ENCODE measurements around the gene GNAL.

Gene GNAL

DNA sequence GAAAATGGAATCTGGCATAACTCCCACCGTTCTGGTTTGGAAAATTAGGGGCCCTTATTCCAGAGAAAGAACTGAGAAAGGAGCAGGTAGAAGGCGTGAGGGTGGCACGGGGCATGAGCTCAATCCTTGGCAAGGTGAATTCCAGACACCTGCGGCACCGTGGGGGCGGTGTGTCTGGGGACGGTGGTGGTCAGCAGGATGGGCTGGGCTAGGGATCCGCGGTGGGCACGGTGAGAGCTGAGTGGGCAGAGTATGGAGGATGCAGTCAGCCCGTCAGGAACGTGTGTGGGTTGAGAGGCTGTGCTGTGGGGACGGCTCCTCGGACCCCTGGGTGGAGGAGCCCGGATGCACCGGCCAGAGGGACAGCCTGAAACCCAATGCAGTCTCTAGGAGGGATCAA is 61.1 kb downstream of the GNAL start:
- no peak overlapping the region for H3K4me3 ChIP-seq (ENCODE audit: low read depth, low read length)
- TF ChIP-seq CTCF (IDR thresholded peaks at IDR 0.05; ENCODE audit: control insufficient read depth, extremely low read depth, insufficient read depth): no peak
- no peak for DNase-seq (ENCODE audit: low read depth)

DNA sequence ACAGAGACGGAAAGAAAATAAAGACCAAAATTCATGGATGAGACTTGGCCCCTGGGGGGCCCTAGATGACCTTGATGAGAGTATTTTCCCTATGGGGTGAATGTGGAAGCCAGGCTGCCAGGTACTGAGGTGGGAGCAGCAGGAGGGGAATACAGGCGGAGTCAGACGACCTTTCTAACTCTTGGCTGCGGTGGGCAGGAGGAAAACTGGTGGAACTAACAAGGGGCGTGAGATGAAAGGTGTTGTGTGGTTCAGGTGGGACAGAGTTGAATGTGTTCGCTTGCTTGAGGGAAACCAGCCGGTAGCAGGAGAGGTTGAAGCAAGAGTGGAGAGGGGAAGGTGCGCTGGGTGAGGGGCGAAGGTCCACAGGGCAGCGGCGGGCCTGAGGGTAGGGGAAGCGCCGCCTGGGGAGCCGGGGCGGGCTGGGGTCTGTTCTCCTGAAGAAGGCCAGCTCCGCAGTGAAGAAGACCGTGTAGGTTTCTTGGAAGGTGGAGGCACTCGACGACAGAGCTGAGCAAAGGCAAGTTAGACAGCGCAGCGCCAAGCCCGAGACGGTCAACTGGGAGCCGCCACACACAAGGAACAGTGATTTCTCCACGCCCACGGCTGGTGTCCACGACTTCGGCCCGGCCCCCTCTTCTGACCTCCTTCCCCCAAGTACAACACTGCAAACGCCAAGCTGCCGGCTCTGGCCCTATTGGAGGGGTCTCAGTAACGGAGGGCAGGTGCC is 61.7 kb downstream of the GNAL start:
- TF ChIP-seq CTCF (IDR thresholded peaks at IDR 0.05; ENCODE audit: control insufficient read depth, extremely low read depth, insufficient read depth): no peak
- H3K4me3 ChIP-seq (ENCODE audit: low read depth, low read length): no peak overlapping the region

DNA sequence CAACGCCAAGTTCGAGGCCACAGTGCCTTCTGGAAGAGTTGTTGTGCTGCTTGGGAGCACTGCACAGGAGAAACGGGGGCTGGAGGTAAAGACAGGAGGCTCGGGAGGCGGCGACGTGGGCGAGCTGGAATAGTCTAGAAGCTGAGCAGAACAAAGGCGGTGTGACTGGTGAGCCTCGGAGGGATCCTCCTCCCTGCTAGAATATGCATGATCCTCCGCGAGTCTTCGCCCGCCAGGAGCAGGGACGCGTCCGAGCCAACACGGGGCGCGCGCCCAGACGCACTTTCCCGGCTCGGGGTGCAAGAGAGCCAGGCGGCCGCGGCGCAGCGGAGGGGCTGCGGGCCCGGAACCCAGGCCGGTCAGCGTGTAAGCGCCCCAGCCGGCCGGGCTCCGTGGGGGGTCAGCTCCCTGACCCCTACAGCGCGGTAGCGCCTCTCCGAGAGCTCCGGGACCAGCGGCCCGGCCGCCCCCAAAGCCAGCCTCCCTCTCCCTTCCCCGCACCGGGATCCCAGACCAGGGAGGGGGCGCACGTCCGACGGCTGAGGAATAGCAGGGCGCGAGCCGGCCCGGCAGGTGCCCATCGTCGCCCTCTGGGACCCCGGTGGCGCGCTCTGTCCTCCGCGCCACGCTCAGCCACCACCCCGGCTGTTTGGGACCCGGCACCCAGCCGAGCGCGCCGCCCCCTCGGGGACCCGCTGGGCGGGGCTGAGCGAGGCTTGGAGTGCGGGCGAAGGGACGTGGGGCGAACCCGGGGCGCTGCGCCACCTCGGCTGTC is 62.5 kb downstream of the GNAL start:
- H3K4me3 ChIP-seq (ENCODE audit: low read depth, low read length): no peak overlapping the region
- DNase-seq (ENCODE audit: low read depth): no peak
- TF ChIP-seq CTCF (IDR thresholded peaks at IDR 0.05; ENCODE audit: control insufficient read depth, extremely low read depth, insufficient read depth): no peak

More for the DNA sequence above, 61.7 kb downstream of the GNAL start:
- DNase-seq (ENCODE audit: low read depth): no peak

DNA sequence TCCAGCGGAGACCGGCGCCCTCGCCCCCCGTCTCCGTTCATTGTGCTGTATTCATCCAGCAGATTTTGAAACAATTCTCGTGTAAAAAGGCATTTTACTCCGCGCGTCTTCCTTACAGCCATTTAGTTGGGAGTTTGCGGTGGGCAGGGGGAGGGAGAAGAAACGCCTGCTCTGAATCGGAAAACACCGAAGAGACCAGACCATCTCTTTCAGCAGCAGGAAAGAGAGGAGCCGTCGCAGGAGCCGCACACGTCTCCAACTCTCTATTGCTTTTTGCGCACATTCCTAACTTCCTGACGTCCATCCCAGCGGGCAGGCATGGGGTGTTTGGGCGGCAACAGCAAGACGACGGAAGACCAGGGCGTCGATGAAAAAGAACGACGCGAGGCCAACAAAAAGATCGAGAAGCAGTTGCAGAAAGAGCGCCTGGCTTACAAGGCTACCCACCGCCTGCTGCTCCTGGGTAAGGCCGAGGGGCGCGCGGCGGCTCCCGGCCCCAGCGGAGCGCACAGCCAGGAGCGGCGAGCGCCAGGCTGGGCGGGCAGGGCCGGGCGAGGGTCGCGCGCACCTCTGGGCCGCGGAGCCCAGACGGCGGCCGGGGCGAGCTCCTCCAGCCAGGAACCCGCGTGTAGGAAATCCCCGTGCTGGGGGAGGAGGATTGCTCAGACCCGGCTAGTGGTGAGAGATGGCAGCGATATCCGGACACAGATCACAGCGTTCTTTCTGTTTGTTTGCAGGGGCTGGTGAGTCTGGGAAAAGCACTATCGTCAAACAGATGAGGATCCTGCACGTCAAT is 63.2 kb downstream of the GNAL start:
- no peak for DNase-seq (ENCODE audit: low read depth)
- TF ChIP-seq CTCF (IDR thresholded peaks at IDR 0.05; ENCODE audit: control insufficient read depth, extremely low read depth, insufficient read depth): no peak
- no peak overlapping the region for H3K4me3 ChIP-seq (ENCODE audit: low read depth, low read length)

DNA sequence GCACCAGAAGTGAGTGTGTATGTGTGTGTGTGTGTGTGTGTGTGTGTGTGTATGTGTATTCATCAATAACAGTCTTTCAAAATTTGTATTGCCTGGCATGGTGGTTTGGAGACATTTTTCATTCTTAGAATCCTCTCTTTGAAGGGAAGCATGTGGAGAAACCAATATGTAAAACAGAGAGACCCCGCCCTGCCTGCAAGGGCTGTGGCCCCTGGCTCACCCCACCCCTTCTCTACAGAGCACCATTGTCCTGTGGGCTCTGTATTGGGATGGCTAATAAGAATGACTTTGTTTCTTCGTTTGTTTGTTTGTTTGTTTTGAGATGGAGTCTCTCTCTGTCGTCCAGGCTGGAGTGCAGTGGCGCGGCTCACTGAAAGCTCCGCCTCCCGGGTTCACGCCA is 65.9 kb downstream of the GNAL start:
- no peak for DNase-seq (ENCODE audit: low read depth)
- no peak overlapping the region for H3K4me3 ChIP-seq (ENCODE audit: low read depth, low read length)
- TF ChIP-seq CTCF (IDR thresholded peaks at IDR 0.05; ENCODE audit: control insufficient read depth, extremely low read depth, insufficient read depth): no peak

- DNase-seq (ENCODE audit: low read depth): no peak
- H3K4me3 ChIP-seq (ENCODE audit: low read depth, low read length): no peak overlapping the region
- TF ChIP-seq CTCF (IDR thresholded peaks at IDR 0.05; ENCODE audit: control insufficient read depth, extremely low read depth, insufficient read depth): no peak
Observed at GRCh38 chr18:11757084-11757590, 68.1 kb downstream of the GNAL start.
